IMR-90 (cell line): ENCODE measurements around the gene DNAH8. TPM values are rescaled to one million over a fixed set of nuclear protein-coding genes. Genes with fewer than 3 reads are reported as not detected.

Source experiments
- ATAC-seq: fragments of 200-7000 bp; cut with Tn5 transposase; 2 replicates; pipeline ENCODE4 v1.9.1; 2020; ENCODE audit warnings: low read depth, mild to moderate bottlenecking, moderate library complexity
- BruUV-seq: library from RNA; stranded (reverse); fragments of 400-500 nt; replicated peaks from 2 replicates; lab custom pipeline; 2021; lab: Mats Ljungman, UMichigan
- CTCF ChIA-PET: fragments of 300-600 bp; formaldehyde crosslinking; extraction: SDS; loops from one replicate; lab custom pipeline; 2021; ENCODE audit warnings: antibody characterized with exemption; lab: Yijun Ruan, JAX
- POLR2A ChIA-PET: fragments of 300-600 bp; sonication (Branson Sonifier 250); formaldehyde crosslinking; loops from one replicate; lab custom pipeline; 2022; ENCODE audit warnings: antibody characterized with exemption; ENCODE audit not compliant: unreplicated experiment; lab: Charles Lee
- DNase-seq: peaks from one replicate; pipeline ENCODE4 v3.0.0; 2013
- H2AFZ ChIP-seq: replicated peaks from 2 replicates; pipeline ENCODE3; 2013; ENCODE audit warnings: low read length, mild to moderate bottlenecking; ENCODE audit not compliant: poor library complexity
- H2AK5ac ChIP-seq: 2 replicates; pipeline ENCODE4 v1.6.1; 2013; ENCODE audit warnings: low read depth, low read length, inconsistent platforms
- H2AK9ac ChIP-seq: replicated peaks from 2 replicates; pipeline ENCODE3; 2013; ENCODE audit warnings: mild to moderate bottlenecking, low read depth, low read length, moderate library complexity; ENCODE audit not compliant: poor library complexity
- H2BK120ac ChIP-seq: 2 replicates; pipeline ENCODE4 v1.6.1; 2013; ENCODE audit warnings: low read depth, low read length, inconsistent platforms
- H2BK15ac ChIP-seq: 3 replicates; pipeline ENCODE4 v1.6.1; 2013; ENCODE audit warnings: low read depth, low read length, inconsistent platforms
- H2BK20ac ChIP-seq: 2 replicates; pipeline ENCODE4 v1.6.1; 2013; ENCODE audit warnings: low read depth, mild to moderate bottlenecking, inconsistent platforms, low read length, moderate library complexity
- H2BK5ac ChIP-seq: 2 replicates; pipeline ENCODE4 v1.6.1; 2013; ENCODE audit warnings: mild to moderate bottlenecking, low read depth, low read length, inconsistent platforms; ENCODE audit not compliant: poor library complexity, severe bottlenecking
- H3K14ac ChIP-seq: replicated peaks from 2 replicates; pipeline ENCODE4 v1.6.1; 2013; ENCODE audit warnings: low read depth, low read length, inconsistent platforms
- H3K18ac ChIP-seq: 2 replicates; pipeline ENCODE4 v1.6.1; 2013; ENCODE audit warnings: low read depth, low read length, control low read depth
- H3K23ac ChIP-seq: 2 replicates; pipeline ENCODE4 v1.6.1; 2013; ENCODE audit warnings: low read depth, low read length, inconsistent platforms
- H3K27ac ChIP-seq: 2 replicates; pipeline ENCODE4 v1.5.1; 2013; ENCODE audit warnings: mild to moderate bottlenecking, control low read depth, low read length; ENCODE audit not compliant: insufficient read depth
- H3K27me3 ChIP-seq: 2 replicates; pipeline ENCODE4 v1.6.1; 2013; ENCODE audit warnings: low read length; ENCODE audit not compliant: control insufficient read depth, insufficient read depth
- H3K36me3 ChIP-seq: 2 replicates; pipeline ENCODE4 v1.6.1; 2013; ENCODE audit warnings: low read length, mixed read lengths; ENCODE audit not compliant: control insufficient read depth, insufficient read depth
- H3K4ac ChIP-seq: 2 replicates; pipeline ENCODE4 v1.6.1; 2013; ENCODE audit warnings: low read depth, low read length, inconsistent platforms
- H3K4me1 ChIP-seq: 2 replicates; pipeline ENCODE4 v1.6.1; 2013; ENCODE audit warnings: low read length, mixed read lengths; ENCODE audit not compliant: control insufficient read depth, insufficient read depth
- H3K4me2 ChIP-seq: 2 replicates; pipeline ENCODE4 v1.6.1; 2013; ENCODE audit warnings: low read depth, mild to moderate bottlenecking, control low read depth, low read length, moderate library complexity
- H3K4me3 ChIP-seq: 2 replicates; pipeline ENCODE4 v1.5.1; 2013; ENCODE audit warnings: low read depth, mild to moderate bottlenecking, control low read depth, low read length, moderate library complexity; ENCODE audit not compliant: insufficient read depth
- H3K56ac ChIP-seq: 2 replicates; pipeline ENCODE4 v1.6.1; 2013; ENCODE audit warnings: low read length, inconsistent platforms; ENCODE audit not compliant: insufficient read depth; ENCODE audit errors: extremely low read depth
- H3K79me1 ChIP-seq, 2 experiments: 2 replicates each; pipeline ENCODE4 v1.6.1; 2013; ENCODE audit warnings: low read length in 2 of 2, inconsistent platforms in 1 of 2, low read depth in 1 of 2
- H3K9ac ChIP-seq: 2 replicates; pipeline ENCODE4 v1.6.1; 2013; ENCODE audit warnings: low read depth, low read length, control low read depth
- H3K9me1 ChIP-seq: 2 replicates; pipeline ENCODE4 v1.6.1; 2013; ENCODE audit warnings: low read length, inconsistent platforms; ENCODE audit not compliant: insufficient read depth
- H3K9me3 ChIP-seq: 2 replicates; pipeline ENCODE4 v1.6.1; 2013; ENCODE audit warnings: low read length; ENCODE audit not compliant: control insufficient read depth, insufficient read depth
- H4K20me1 ChIP-seq: 2 replicates; pipeline ENCODE4 v1.6.1; 2013; ENCODE audit warnings: low read length, inconsistent platforms; ENCODE audit not compliant: insufficient read depth
- H4K5ac ChIP-seq: 2 replicates; pipeline ENCODE4 v1.6.1; 2013; ENCODE audit warnings: mild to moderate bottlenecking, low read depth, low read length, control low read depth
- H4K8ac ChIP-seq, 2 experiments: 2 replicates each; pipeline ENCODE4 v1.6.1; 2013; ENCODE audit warnings: low read depth in 2 of 2, low read length in 2 of 2, control low read depth in 1 of 2, inconsistent platforms in 1 of 2
- H4K91ac ChIP-seq: 2 replicates; pipeline ENCODE4 v1.6.1; 2013; ENCODE audit warnings: low read depth, low read length, inconsistent platforms; ENCODE audit not compliant: insufficient read depth
- CEBPB ChIP-seq: IDR thresholded peaks from 2 replicates; pipeline ENCODE4 v1.6.1; 2012; ENCODE audit warnings: low read depth, low read length, improper control_type of control experiment
- CHD1 ChIP-seq: IDR thresholded peaks from 2 replicates; pipeline ENCODE4 v1.6.1; 2012; ENCODE audit warnings: low read depth, low read length, improper control_type of control experiment
- FOS ChIP-seq: fragments of 150-350 bp; IDR thresholded peaks from 2 replicates; pipeline ENCODE4 v1.6.1; 2016; ENCODE audit warnings: low read depth, low read length
- MAFK ChIP-seq: IDR thresholded peaks from 2 replicates; pipeline ENCODE4 v1.6.1; 2012; ENCODE audit warnings: low read depth, low read length, improper control_type of control experiment
- MAZ ChIP-seq: IDR thresholded peaks from 2 replicates; pipeline ENCODE4 v1.6.1; 2012; ENCODE audit warnings: low read depth, mild to moderate bottlenecking, low read length, improper control_type of control experiment, moderate library complexity, borderline replicate concordance
- POLR2A ChIP-seq: IDR thresholded peaks from 2 replicates; pipeline ENCODE4 v1.6.1; 2012; ENCODE audit warnings: mild to moderate bottlenecking, low read depth, low read length
- RAD21 ChIP-seq: IDR thresholded peaks from 2 replicates; pipeline ENCODE4 v1.6.1; 2012; ENCODE audit warnings: low read length, improper control_type of control experiment
- RCOR1 ChIP-seq: IDR thresholded peaks from 2 replicates; pipeline ENCODE4 v1.6.1; 2012; ENCODE audit warnings: mild to moderate bottlenecking, low read length, improper control_type of control experiment; ENCODE audit not compliant: insufficient replicate concordance
- RFX5 ChIP-seq: IDR thresholded peaks from 2 replicates; pipeline ENCODE4 v1.8.0; 2012; ENCODE audit warnings: low read depth, mild to moderate bottlenecking, low read length, moderate library complexity
- WGBS, 2 experiments: methylation state at CpG; one replicate each; pipeline versions ENCODE4 v1.1.5 to v1.1.7; 2013; ENCODE audit warnings: missing lambda C conversion rate in 2 of 2; ENCODE audit not compliant: insufficient read length in 1 of 2; ENCODE audit errors: extremely low coverage in 2 of 2; 5-methylcytosine and 5-hydroxymethylcytosine counted together
- dilution Hi-C: fragments of 300-500 bp; cut with HindIII; formaldehyde crosslinking; loops from one replicate; pipeline ENCODE4 v1.14.3; 2018; ENCODE audit warnings: low sequenced_read_pairs; ENCODE audit not compliant: unreplicated experiment
- in situ Hi-C: fragments of 300-500 bp; cut with MboI; formaldehyde crosslinking; loops from 3 replicates; pipeline ENCODE4 v1.14.3; 2019; ENCODE audit warnings: low sequenced_read_pairs, inconsistent platforms, mixed read lengths
- intact Hi-C: fragments of 100-400 bp; cut with micrococcal nuclease; formaldehyde crosslinking; loops from 2 replicates; pipeline ENCODE4 v1.10.0; 2022
- polyA plus RNA-seq, 3 experiments: library from polyadenylated mRNA; depleted of rRNA; stranded (reverse); fragments of >200 nt; gene quantifications; 2 replicates each; pipeline ENCODE4 v1.2.3, GENCODE V29; 2012; ENCODE audit warnings: low replicate concordance in 1 of 3
- total RNA-seq: library from RNA; depleted of rRNA; stranded (reverse); fragments of >200 nt; gene quantifications from 2 replicates; pipeline ENCODE4 v1.2.3, GENCODE V29; 2012
- TF ChIP-seq, protein P1 (sequence below): fragments of 150-350 bp; IDR thresholded peaks from 2 replicates; pipeline ENCODE4 v1.6.1; 2017; ENCODE audit warnings: mild to moderate bottlenecking, antibody characterized with exemption, low read length, low read depth
- TF ChIP-seq, protein P2 (sequence below): fragments of 150-350 bp; IDR thresholded peaks from 2 replicates; pipeline ENCODE4 v1.6.1; 2016; ENCODE audit warnings: low read depth, mild to moderate bottlenecking, low read length, moderate library complexity, borderline replicate concordance
- TF ChIP-seq, protein P3 (sequence below): conservative IDR thresholded peaks from 2 replicates; pipeline ENCODE4 v1.5.1; 2012; ENCODE audit warnings: mild to moderate bottlenecking, low read depth, low read length, improper control_type of control experiment

Gene DNAH8
- total and polyA plus RNA-seq, 2 of the 4 experiments (the other 2 are of a cell fraction) = not detected

DNA sequence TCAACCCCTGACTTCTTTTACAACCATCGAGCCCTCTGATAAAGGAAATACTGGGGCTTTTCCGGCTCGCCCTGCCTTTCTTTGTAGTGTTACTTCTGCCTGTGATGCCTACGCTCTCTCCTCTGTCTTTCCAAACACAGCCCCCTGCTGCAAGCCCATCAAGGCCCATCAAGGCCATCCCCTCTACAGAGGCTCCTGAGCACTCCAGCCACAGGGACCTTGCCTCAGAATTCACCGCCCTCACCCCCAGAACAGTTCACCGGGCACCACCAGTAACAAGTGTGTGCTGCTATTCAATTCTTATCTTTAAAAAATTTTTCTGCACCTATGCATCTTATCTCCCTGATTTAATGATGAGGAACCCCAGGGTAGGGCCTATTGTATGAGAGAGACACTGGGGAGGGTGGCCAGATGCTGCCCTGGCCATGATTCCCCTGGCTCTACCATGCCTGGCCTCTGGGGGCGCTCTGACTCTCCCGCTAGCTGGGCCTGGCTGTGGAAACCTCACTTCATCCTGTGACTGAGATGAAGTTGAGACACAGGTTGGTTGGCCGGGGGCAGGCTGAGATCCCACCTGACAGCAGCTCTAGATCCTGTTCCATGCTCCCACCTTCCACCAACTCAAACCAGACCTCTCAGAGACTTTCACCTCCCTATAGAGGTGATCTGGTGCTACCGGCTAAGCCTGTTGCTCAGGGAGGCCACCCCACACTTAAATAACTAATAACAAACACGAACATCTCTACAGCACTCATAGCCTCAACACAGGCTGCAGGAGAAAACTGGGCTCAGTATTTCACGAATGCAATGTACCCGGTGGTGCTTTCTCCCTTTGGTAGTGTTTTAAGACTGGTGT, 314.3 kb downstream of the DNAH8 start:
- Histone ChIP-seq H2AK9ac (no peak overlapping the region), H3K4me1 (no peaks in the 10 kb centered on the region), H2AK5ac (no peak overlapping the region), H2BK20ac (no peak overlapping the region), H2BK15ac (no peak overlapping the region), H3K9ac (no peak overlapping the region), H4K91ac (no peak overlapping the region), H2AFZ (no peak overlapping the region), H3K4me3 (no peak overlapping the region), H3K27ac (no peak overlapping the region), H2BK120ac (no peak overlapping the region), H4K8ac (no peak overlapping the region), H4K20me1 (no peaks in the 10 kb centered on the region), H3K23ac (no peak overlapping the region), H3K4me2 (no peak overlapping the region), H3K4ac (no peak overlapping the region), H3K36me3 (no peaks in the 10 kb centered on the region), H3K9me1 (no peaks in the 10 kb centered on the region), H3K14ac (no peak overlapping the region), H3K79me1 (no peaks in the 10 kb centered on the region), H2BK5ac (no peak overlapping the region), H3K27me3 (no peaks in the 10 kb centered on the region), H3K56ac (no peak overlapping the region), H3K18ac (no peak overlapping the region), H4K5ac (no peak overlapping the region), H3K9me3 (no peaks in the 10 kb centered on the region)
- 70% methylated on average over 2 of the region's 13 CpGs; no CpG with 5 or more reads in 1 of the 2 experiments for whole genome bisulfite sequencing, 2 experiments
- BruUV-seq = no TSS peak
- intact Hi-C loops = no loop called here
- in situ Hi-C loops = no loop called here
- DNase-seq = no peak
- dilution Hi-C loops = no loop called here
- ATAC-seq = peak; percentile 90
- TF ChIP-seq MAFK = no peak
- no peak for TF ChIP-seq MAZ
- no peak for TF ChIP-seq FOS
- TF ChIP-seq RCOR1 = no peak
- TF ChIP-seq, protein P1, sequence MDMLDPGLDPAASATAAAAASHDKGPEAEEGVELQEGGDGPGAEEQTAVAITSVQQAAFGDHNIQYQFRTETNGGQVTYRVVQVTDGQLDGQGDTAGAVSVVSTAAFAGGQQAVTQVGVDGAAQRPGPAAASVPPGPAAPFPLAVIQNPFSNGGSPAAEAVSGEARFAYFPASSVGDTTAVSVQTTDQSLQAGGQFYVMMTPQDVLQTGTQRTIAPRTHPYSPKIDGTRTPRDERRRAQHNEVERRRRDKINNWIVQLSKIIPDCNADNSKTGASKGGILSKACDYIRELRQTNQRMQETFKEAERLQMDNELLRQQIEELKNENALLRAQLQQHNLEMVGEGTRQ = no peak
- no peak for TF ChIP-seq CEBPB
- TF ChIP-seq RAD21 = peak; percentile 41
- TF ChIP-seq, protein P2, sequence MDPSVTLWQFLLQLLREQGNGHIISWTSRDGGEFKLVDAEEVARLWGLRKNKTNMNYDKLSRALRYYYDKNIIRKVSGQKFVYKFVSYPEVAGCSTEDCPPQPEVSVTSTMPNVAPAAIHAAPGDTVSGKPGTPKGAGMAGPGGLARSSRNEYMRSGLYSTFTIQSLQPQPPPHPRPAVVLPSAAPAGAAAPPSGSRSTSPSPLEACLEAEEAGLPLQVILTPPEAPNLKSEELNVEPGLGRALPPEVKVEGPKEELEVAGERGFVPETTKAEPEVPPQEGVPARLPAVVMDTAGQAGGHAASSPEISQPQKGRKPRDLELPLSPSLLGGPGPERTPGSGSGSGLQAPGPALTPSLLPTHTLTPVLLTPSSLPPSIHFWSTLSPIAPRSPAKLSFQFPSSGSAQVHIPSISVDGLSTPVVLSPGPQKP = no peak
- TF ChIP-seq POLR2A = no peak
- TF ChIP-seq, protein P3, sequence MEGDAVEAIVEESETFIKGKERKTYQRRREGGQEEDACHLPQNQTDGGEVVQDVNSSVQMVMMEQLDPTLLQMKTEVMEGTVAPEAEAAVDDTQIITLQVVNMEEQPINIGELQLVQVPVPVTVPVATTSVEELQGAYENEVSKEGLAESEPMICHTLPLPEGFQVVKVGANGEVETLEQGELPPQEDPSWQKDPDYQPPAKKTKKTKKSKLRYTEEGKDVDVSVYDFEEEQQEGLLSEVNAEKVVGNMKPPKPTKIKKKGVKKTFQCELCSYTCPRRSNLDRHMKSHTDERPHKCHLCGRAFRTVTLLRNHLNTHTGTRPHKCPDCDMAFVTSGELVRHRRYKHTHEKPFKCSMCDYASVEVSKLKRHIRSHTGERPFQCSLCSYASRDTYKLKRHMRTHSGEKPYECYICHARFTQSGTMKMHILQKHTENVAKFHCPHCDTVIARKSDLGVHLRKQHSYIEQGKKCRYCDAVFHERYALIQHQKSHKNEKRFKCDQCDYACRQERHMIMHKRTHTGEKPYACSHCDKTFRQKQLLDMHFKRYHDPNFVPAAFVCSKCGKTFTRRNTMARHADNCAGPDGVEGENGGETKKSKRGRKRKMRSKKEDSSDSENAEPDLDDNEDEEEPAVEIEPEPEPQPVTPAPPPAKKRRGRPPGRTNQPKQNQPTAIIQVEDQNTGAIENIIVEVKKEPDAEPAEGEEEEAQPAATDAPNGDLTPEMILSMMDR = peak; percentile 41
- TF ChIP-seq CHD1 = no peak
- TF ChIP-seq RFX5 = no peak
- CTCF ChIA-PET = interaction anchor here (1.1 to 1.5 kb wide), 2 partner anchors 9 to 12 kb away, joined by 3 to 4 read pairs; no protein-coding TSS in a partner anchor
- POLR2A ChIA-PET = no interaction called here
